ENCODE results near the gene RADX.
A peak's percentile ranks its signal among the peaks of the same experiment; 100 is the strongest.

The RADX gene

DNA sequence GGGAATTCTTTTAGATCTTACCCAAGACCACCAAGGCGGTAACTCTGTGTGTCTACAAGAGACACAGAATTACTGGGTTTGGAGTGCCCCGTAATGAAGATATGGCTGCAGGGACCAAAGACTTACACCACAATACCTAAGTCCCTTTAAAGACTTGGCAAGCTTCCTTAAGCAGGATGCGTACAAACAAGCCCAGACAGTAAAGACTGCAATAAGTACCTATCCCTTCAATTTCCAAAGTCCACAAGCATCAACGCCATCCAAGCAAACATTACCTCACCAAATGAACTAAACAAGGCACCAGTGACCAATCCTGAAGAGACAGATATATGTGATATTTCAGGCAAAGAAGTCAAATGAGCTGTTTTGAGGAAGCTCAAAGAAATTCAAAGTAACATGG is 72.4 kb downstream of the RADX start:
- no peak for DNase-seq (ENCODE audit: low spot score)

DNA sequence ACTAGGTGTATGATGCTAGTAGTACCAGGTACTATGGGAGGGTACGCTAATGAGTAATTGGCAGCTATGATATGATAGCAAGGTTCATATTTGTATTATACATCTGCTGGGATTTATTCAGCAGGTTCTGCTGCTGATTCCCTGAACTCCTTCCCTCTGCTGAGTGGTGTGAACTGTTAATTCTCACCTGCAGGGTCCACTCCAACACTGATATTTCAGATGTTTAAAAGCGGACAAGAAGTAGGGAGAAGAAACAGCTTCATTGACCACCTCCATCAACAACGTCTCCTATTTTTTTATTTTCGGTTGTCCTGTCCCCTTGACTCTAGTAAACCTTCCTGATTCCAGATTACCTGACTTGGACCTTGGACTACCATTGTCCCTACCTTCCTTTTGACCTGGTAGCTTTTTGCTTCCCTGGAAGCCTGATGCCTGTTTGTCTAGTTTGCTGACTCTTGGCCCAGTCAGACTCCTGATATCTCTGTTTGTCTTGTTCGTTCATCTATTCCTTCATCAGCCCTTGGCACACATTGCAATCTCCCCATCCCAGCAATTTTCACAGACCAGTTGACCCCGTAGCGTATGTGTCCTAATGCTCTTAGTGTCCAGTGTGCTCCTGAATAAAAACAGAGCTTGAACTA is 80.8 kb downstream of the RADX start:
- DNase-seq (ENCODE audit: low spot score): no peak

DNA sequence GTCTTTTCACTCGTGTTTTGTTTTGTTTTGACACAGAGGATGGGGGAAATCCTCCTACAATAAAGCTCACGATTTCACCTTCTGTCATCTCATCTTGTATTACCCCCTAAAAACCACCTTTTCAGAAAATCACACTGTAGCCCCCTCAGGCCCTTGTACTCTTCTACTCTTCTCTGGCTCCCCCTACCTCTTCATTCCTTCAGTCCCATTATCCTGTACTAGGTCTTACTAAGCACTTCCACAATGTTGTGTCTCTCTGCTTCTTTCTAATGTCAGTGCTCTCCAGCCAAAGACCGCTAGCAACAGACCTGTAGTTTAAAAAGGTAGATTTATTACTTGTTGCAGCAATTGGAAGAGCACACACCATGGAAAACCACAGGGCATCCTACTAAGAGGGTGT is 84.7 kb downstream of the RADX start:
- no peak for DNase-seq (ENCODE audit: low spot score)

DNA sequence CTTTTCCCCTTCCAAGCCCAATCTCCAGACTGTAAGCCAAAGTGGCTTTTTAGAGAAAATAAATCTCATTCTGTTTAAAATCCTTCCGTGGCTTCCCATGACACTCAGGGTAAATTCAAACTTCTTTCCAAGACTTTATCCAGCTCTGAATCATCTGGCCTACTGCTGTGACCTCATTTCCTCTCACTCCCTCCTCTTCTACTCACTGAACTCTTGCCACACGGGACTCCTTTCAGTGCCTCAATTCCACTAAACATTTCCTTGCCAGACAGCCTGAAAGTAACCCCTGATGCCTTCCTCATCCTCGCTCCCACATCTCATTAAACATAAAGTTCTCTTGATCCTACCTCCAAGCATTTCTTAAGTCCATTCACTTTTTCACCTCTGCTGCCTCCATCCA is 86.9 kb downstream of the RADX start:
- DNase-seq (ENCODE audit: low spot score): no peak

DNA sequence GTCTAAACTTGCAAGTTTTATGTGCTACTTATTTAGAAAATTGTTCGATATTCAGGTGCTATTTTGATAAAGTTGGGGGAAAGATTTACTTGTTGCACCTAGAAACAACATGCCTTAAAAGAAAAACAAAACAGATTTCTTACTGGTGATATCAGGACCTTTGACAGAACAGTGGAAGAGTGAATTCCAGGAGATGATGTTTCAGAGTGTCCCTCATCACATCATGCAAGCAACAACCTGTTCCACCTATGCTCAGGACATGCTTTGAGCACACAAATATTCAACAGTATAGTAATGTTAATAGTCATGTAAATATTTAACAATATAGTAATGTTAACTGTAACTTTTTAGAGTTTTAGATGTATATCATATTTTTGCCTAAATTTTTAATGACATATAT is 90.9 kb downstream of the RADX start:
- DNase-seq (ENCODE audit: low spot score): no peak

DNA sequence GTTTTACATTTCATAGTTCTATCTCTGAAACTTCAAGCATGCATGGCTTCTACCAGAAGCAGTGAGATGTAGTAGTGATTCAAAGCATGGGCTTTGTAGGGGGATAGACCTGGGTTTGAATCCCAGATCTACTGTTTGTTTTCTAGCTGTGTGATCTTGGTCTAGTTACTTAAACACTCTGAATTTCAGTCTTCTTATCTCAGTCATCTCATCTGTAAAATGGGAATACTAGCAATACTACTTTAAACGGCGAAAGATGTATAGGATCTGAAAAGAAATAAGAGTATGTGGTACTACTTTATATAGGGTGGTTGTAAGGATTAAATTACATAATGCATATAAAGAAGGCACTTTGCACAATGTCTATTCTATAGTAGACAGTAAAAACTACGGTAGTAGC is 94.7 kb downstream of the RADX start:
- no peak for DNase-seq (ENCODE audit: low spot score)

DNA sequence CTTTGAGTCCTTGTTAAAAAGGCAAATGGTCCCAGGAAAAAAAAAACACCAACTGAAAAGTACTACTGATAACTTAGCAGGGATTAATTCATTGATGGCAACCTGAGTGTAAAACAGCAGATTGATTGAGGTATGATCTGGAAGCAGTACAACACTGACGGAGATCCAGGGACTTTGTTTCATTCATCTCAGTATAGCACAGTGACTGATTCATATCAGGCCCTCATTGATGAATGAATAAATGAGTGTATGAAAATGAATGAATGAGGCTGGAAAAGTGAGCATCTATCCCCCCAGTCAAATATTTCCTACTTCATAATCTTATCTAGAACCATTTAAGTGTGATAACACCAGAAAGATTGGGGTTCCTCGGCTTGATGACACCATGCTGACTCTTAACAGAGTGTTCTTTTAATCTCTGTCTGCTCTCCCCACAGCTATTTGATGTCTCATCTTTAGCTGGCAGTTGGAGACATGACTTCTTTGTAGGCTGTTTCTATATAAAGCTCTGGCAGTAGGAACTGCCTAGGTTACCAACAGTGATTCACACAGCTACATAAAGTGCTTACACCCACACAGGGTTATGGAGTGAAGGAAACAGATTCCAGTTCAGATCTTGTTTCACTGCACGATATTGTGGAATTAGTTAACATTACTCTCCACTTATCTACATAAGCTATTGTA is 96.1 kb downstream of the RADX start:
- DNase-seq (ENCODE audit: low spot score): no peak

DNA sequence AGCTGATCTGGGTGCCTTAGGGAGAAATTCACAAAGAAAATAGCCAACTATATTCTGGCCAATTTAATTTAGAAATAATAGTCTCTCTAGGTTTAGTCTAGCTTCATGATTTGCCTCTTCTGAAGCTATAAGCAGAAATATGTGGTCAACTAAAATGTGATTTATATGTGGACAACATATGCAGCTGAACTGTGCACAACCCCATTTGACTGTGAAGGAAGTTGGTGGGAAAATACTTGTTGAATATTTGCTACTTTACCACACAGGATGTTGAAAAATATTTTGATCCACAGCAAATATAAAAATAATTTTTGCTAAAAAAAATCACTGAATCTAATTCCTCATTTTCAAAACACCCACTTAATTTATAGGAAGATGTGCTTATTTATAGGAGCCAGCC is 99.0 kb downstream of the RADX start:
- DNase-seq (ENCODE audit: low spot score): no peak

DNA sequence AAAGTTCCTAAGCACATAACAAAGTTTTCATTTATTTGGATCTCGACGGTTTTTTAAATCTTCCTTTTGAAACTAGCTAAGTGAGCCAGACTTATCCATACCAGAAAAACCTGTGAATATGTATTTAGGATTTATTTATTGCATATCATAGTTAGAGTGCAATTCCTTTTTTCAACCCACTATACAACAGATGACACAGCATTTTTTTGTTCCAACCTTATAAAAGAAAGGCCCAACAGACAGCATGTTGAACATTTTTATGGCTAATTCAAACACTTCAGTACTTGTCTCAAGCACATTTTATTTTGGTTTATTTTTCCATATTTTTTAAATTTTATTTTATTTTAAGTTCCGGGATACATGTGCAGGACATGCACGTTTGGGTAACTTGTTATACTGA is 99.6 kb downstream of the RADX start:
- DNase-seq (ENCODE audit: low spot score): no peak

DNA sequence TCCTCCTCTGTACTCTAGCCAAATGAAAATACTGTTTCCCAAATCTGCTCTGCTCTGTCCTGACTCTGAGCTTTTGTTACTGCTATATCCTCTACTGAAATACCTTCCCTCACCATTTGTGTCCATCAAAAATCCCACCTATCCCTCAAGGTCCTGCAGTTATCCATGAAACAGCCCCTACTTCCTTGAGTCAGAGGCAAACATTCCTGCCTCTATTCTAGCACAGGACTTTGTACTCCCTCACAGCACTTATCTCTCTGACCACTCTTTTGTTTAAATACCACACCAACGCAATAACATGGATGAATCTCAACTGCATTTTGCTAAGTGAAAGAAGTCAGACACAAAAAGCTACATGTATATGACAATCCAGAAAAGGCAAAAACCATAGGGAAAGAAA is 104.2 kb downstream of the RADX start:
- DNase-seq (ENCODE audit: low spot score): no peak

DNA sequence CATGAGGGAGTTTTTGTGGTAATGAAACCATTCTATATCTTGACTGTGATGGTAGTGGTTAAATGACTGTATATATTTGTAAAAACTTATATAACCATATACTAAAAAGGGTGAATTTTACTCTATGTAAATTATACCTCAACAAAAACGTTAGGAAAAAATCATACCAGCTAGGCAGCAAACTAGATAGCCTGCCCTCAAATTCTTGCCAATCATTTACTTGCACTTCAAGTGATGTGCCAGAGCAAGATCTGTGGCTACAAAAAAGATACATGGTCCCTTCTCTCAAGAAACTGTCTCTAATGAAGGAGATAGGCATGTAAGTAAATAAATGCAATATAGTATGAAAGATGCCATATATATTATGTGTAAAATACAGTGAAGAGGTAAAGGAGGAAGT is 104.7 kb downstream of the RADX start:
- DNase-seq (ENCODE audit: low spot score): no peak

DNA sequence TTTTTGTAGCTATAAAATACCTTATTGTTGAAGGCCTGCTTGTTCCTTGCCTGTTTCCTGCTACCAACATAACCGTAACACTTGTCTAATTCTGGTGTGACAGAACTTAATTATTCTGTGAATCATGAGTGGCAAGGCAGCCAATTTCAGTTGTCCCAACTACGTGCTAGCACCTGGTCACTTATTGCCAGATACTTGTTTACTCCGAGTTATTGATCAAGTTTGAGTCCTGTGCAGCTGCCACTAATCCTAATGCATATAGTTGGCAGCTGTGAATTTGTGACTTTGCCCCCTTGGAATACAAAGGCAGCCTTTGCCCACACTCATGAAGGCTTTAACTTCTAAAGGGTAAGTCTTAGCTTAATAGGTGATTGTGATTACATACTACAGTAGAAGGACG is 106.9 kb downstream of the RADX start:
- DNase-seq (ENCODE audit: low spot score): no peak

DNA sequence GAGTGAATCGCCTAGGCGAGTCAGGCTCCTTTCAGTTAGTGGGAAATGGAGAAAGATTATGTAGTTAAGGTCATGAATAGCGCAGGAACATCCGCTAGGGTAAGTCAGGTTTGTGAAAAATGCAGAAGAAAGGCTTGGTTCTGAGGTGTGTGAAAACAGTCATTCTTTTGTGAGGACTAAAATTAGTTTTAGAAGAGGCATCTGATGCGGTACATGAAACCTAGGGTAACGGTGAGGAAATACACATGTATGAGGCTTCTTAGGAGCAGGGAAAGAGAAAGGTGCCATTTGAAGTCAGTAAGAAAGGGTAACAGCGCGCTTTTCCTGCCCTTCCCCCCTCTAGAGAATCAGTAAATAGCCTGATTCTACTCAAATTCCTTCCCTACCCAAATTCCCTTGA is 114.2 kb downstream of the RADX start:
- no peak for DNase-seq (ENCODE audit: low spot score)

DNA sequence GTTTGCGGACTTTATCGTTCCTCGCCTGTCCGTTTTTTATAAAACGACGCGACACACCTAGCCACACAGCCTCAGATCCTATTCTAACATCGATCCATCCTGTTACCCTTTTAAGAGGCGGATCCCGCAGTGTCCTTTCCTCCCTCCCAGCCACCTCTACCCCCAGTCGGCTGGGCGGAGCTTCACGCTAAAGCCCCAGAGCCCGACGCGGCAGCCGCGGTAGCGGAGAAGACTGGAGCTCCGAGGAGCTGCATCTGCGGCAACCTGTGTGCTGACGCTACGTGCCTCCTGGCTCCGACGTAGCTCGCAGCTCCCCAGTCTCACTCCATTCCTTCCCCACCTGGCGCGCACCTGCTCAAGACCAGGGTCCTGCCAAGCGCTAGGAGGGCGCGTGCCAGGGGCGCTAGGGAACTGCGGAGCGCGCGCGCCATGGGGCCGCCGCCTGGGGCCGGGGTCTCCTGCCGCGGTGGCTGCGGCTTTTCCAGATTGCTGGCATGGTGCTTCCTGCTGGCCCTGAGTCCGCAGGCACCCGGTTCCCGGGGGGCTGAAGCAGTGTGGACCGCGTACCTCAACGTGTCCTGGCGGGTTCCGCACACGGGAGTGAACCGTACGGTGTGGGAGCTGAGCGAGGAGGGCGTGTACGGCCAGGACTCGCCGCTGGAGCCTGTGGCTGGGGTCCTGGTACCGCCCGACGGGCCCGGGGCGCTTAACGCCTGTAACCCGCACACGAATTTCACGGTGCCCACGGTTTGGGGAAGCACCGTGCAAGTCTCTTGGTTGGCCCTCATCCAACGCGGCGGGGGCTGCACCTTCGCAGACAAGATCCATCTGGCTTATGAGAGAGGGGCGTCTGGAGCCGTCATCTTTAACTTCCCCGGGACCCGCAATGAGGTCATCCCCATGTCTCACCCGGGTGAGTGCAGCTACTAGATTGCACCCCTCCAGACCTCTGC is 115.0 kb downstream of the RADX start, which contains the start of gene RNF128:
TSS of gene RNF128 (plus strand) at position 217 of the 953 bp plus-strand sequence. CDS start at position 430, 213 bp downstream.
- peak; percentile 0 for DNase-seq (ENCODE audit: low spot score)

DNA sequence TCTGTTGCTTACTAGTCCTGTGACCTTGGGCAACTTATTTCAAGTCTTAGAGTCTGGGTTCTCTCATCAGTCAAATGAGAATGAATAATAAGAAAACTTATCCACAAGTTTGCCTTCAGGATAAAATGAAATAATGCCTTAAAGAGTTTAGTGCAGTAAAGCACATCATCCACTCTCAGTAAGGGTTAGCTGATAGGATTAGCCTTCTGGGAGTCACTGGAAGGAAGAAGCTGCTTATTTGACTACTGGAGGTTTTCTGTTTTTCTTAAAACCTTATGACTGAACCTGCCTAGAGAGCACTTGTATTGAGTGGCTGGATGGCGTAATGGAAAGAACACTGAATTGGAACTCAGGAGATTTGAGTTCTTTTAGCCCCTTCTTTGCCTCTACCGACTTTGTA is 116.6 kb downstream of the RADX start:
- no peak for DNase-seq (ENCODE audit: low spot score)

All from CD4-positive, alpha-beta T cell treated with Interleukin-2 at 100 ng/mL for 4 hours (primary cell).